ENCODE measurements around the gene OGG1.

OGG1 gene

GRCh38 chr3:9792405-9793160 is 42.8 kb downstream of the OGG1 start, which contains the start of the genes ARPC4 and TADA3:
ARPC4 (plus strand) TSS chr3:9793082; CDS start chr3:9793122, 40 bp downstream.
TADA3 (minus strand) TSS chr3:9792473; CDS start chr3:9791466, 1,007 bp downstream.
- H3K4me3 ChIP-seq (ENCODE audit: low read depth, low read length): peak within 1 kb of the TSS; percentile 99
- POLR2A ChIA-PET: interaction anchor here (0.7 to 1.8 kb wide), 15 partner anchors 8 to 154 kb away, joined by 3 to 13 read pairs (median 4); partner anchors contain the start of genes BRPF1, CRELD1, OGG1 and RPUSD3
- peak; percentile 86 for DNase-seq (ENCODE audit: low read depth, low spot score)
- peak; percentile 8 for TF ChIP-seq CTCF (IDR thresholded peaks at IDR 0.05; ENCODE audit: insufficient read depth, low read length, missing control alignments)
- CTCF ChIA-PET: interaction anchor here (0.8 to 1.8 kb wide), 4 partner anchors 11 to 42 kb away, joined by 3 to 7 read pairs (median 4); no protein-coding TSS in a partner anchor

GRCh38 chr3:9793161-9793781 is 43.5 kb downstream of the OGG1 start:
- CTCF ChIA-PET: interaction anchor here (0.8 to 1.8 kb wide), 3 partner anchors 11 to 43 kb away, joined by 3 to 7 read pairs (median 4); no protein-coding TSS in a partner anchor
- peak overlapping the region; percentile 99 for H3K4me3 ChIP-seq (ENCODE audit: low read depth, low read length)
- TF ChIP-seq CTCF (IDR thresholded peaks at IDR 0.05; ENCODE audit: insufficient read depth, low read length, missing control alignments): no peak
- POLR2A ChIA-PET: interaction anchor here (0.7 to 1.8 kb wide), 16 partner anchors 9 to 535 kb away, joined by 3 to 13 read pairs (median 4); partner anchors contain the start of genes BRPF1, CRELD1, OGG1 and RPUSD3
- DNase-seq (ENCODE audit: low read depth, low spot score): no peak

- DNase-seq (ENCODE audit: low read depth, low spot score): no peak
- ChIA-PET CTCF (no interaction called here), POLR2A (no interaction called here)
- no peak for TF ChIP-seq CTCF (IDR thresholded peaks at IDR 0.05; ENCODE audit: insufficient read depth, low read length, missing control alignments)
- peak overlapping the region; percentile 18; the same call in 1 of the 2 replicates for H3K4me3 ChIP-seq (ENCODE audit: low read depth, low read length)
Observed at GRCh38 chr3:9794400-9794799, 44.6 kb downstream of the OGG1 start.

- H3K4me3 ChIP-seq (ENCODE audit: low read depth, low read length): no peak overlapping the region
- ChIA-PET CTCF (interaction anchor here (1.8 kb wide), 1 partner anchor 10 kb away, joined by 9 read pairs; no protein-coding TSS in a partner anchor), POLR2A (interaction anchor here (0.9 kb wide), 1 partner anchor 137 kb away, joined by 4 read pairs; no protein-coding TSS in a partner anchor)
- DNase-seq (ENCODE audit: low read depth, low spot score): no peak
- no peak for TF ChIP-seq CTCF (IDR thresholded peaks at IDR 0.05; ENCODE audit: insufficient read depth, low read length, missing control alignments)
Observed at GRCh38 chr3:9795207-9795606, 45.5 kb downstream of the OGG1 start.

GRCh38 chr3:9797196-9797945 is 47.6 kb downstream of the OGG1 start:
- TF ChIP-seq CTCF (IDR thresholded peaks at IDR 0.05; ENCODE audit: insufficient read depth, low read length, missing control alignments): no peak
- POLR2A ChIA-PET: no interaction called here
- DNase-seq (ENCODE audit: low read depth, low spot score): no peak
- CTCF ChIA-PET: no interaction called here
- H3K4me3 ChIP-seq (ENCODE audit: low read depth, low read length): no peak overlapping the region
